Measurements from ENCODE around the gene CGNL1.

DNA sequence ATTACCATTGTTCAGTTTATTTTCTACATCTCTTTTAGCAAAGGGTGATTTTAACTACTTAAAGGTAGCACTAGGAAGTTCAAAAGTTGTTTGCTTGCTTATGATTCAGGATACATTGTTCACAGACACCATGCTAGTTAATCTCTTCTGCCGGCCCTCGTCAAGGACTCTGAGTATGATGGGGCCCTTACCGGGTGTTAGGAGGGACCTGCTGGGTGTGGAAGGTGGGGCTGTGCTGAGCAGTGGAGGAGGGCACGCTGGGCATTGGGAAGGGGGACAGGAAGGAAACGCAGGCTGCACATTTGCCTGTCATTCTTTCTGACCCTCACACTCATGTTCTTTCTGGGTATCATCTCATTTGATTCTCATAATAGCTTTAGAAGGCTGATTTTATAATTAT, 150.3 kb downstream of the CGNL1 start:
- TF ChIP-seq RAD21 (IDR thresholded peaks at IDR 0.05; ENCODE audit: low read length) (no peak), CTCF (IDR thresholded peaks at IDR 0.05) (no peak), JUND (IDR thresholded peaks at IDR 0.05) (no peak), YY1 (IDR thresholded peaks at IDR 0.05; ENCODE audit: low read depth) (no peak), EZH2phosphoT487 (IDR thresholded peaks at IDR 0.05; ENCODE audit: borderline replicate concordance, low read depth) (no peak), RCOR1 (IDR thresholded peaks at IDR 0.05; ENCODE audit: low read length) (no peak), POLR2AphosphoS5 (IDR thresholded peaks at IDR 0.05; ENCODE audit: low read depth, low read length) (no peak), REST (IDR thresholded peaks at IDR 0.05; ENCODE audit: low read depth, low read length) (no peak)
- TF ChIP-seq, protein P1, sequence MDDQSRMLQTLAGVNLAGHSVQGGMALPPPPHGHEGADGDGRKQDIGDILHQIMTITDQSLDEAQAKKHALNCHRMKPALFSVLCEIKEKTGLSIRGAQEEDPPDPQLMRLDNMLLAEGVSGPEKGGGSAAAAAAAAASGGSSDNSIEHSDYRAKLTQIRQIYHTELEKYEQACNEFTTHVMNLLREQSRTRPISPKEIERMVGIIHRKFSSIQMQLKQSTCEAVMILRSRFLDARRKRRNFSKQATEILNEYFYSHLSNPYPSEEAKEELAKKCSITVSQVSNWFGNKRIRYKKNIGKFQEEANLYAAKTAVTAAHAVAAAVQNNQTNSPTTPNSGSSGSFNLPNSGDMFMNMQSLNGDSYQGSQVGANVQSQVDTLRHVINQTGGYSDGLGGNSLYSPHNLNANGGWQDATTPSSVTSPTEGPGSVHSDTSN (IDR thresholded peaks at IDR 0.05): no peak
